ENCODE data around the gene SGIP1.

GRCh38 chr1:66535853-66536252 lies 1.9 kb downstream of the SGIP1 start:
- no peak for TF ChIP-seq POLR2AphosphoS5 (IDR thresholded peaks at IDR 0.05; ENCODE audit: insufficient read depth, low read depth, low read length)
- TF ChIP-seq CTCF (IDR thresholded peaks at IDR 0.05; ENCODE audit: extremely low read depth in 1 of 2, insufficient read depth in 1 of 2, low read depth in 1 of 2, low read length in 2 of 2) = no peak
- no peak for TF ChIP-seq EZH2 (IDR thresholded peaks at IDR 0.05; ENCODE audit: borderline replicate concordance, low read depth, low read length, severe bottlenecking)
- no peak for TF ChIP-seq MAX (IDR thresholded peaks at IDR 0.05; ENCODE audit: insufficient read depth, insufficient read length)
- TF ChIP-seq POLR2A (IDR thresholded peaks at IDR 0.05; ENCODE audit: low read depth, low read length) = no peak
- TF ChIP-seq MYC (IDR thresholded peaks at IDR 0.05; ENCODE audit: low read depth, low read length) = no peak
- no peak for TF ChIP-seq GATA2 (IDR thresholded peaks at IDR 0.05; ENCODE audit: insufficient read depth, insufficient read length, low read depth, low read length)
- TF ChIP-seq JUN (IDR thresholded peaks at IDR 0.05; ENCODE audit: borderline replicate concordance, insufficient read depth, insufficient read length, low read depth) = no peak
